Measurements from ENCODE around the gene BACH2.

- no peak for TF ChIP-seq CTCF (IDR thresholded peaks at IDR 0.05)
- no peak for TF ChIP-seq POLR2AphosphoS5 (IDR thresholded peaks at IDR 0.05)
- TF ChIP-seq POLR2A (IDR thresholded peaks at IDR 0.05): no peak
- no peak for TF ChIP-seq EP300 (IDR thresholded peaks at IDR 0.05)
Measured at GRCh38 chr6:90035047-90035723, 261.5 kb downstream of the BACH2 start.

Data from stomach (tissue), 4 donors.